GM21717 (cell line): Measurements from ENCODE around the gene MYMX.

ENCODE experiments used
- ATAC-seq: cut with Tn5 transposase; IDR thresholded peaks from one replicate; pipeline ENCODE4 v1.9.1; 2021; ENCODE audit warnings: mild to moderate bottlenecking, moderate library complexity; ENCODE audit not compliant: unreplicated experiment

Gene MYMX

GRCh38 chr6:44262467-44263353 lies 46.0 kb downstream of the MYMX start:
- ATAC-seq = no peak

DNA sequence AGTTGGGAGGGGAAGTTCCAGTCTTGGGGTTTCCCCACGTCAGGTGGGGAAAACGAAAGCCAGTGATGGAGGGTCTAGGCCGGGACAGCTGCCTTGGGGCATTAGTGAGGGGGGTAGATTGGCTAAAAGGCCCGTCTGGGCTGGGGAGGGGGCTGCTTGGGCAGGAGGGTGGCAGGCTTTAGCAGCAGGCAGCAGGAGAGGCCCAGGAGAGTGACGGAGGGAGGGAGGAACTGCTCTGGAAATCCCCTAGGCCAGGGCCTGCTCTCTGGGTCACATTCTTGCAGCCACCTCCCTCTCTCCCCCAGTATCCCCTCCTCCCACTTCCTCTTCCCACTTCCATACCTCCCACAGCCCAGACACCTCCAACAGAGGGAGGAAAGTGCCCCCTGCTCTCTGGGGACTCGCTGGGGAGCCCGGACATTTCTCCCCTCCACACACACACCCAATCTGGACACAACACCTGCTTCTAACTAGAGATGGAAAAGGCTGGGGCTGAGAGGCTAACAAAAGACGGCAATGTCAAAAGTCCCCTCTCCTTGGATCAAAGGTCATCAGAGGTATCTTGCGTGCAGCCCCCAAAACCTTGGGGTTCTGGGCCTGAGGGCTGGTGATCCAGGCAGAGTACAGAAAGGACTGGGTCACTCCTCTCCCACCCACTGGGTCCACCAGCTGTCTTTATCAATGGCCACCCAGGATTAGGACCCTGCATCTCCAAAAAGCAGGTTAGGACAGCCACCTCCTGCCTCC lies 46.8 kb downstream of the MYMX start:
- no peak for ATAC-seq

GRCh38 chr6:44264154-44265006 lies 47.7 kb downstream of the MYMX start:
- ATAC-seq = peak; percentile 23

GRCh38 chr6:44265007-44265721 lies 48.4 kb downstream of the MYMX start, which contains the start of gene NFKBIE:
TSS of gene NFKBIE (minus strand) at chr6:44265551. CDS start at chr6:44265346, 205 bp downstream.
- ATAC-seq = peak; percentile 31

DNA sequence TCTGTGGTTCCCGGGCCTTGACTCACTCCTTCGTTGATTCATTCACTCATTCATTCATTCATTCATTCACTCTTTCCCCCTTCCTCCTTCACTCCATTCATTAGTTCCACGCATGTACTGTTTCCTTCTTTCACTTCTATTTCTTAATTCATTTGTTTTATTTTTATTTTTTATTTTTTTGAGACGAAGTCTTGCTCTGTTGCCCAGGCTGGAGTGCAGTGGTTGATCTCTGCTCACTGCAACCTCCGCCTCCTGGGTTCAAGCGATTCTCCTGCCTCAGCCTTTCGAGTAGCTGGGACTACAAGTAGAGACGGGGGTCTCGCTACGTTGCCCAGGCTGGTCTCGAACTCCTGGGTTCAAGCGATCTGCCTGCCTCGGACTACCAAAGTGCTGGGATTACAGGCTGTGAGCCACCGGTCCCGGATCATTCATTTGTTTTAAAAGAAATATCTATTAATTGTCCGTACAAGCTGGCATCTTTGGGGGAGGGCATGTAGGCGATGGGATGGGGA lies 49.1 kb downstream of the MYMX start:
- no peak for ATAC-seq

GRCh38 chr6:44266347-44266746 lies 49.6 kb downstream of the MYMX start:
- ATAC-seq = peak; percentile 26

- ATAC-seq = no peak
Observed at GRCh38 chr6:44267252-44267651, 50.5 kb downstream of the MYMX start.
